Activated T-cell treated with anti-CD3 and anti-CD28 coated beads for 4 hours (primary cell): Measurements from ENCODE around the gene ZIC5.

Source experiments
- DNase-seq: peaks from one replicate; pipeline ENCODE4 v3.0.0-alpha.2; 2020

ZIC5 gene

DNA sequence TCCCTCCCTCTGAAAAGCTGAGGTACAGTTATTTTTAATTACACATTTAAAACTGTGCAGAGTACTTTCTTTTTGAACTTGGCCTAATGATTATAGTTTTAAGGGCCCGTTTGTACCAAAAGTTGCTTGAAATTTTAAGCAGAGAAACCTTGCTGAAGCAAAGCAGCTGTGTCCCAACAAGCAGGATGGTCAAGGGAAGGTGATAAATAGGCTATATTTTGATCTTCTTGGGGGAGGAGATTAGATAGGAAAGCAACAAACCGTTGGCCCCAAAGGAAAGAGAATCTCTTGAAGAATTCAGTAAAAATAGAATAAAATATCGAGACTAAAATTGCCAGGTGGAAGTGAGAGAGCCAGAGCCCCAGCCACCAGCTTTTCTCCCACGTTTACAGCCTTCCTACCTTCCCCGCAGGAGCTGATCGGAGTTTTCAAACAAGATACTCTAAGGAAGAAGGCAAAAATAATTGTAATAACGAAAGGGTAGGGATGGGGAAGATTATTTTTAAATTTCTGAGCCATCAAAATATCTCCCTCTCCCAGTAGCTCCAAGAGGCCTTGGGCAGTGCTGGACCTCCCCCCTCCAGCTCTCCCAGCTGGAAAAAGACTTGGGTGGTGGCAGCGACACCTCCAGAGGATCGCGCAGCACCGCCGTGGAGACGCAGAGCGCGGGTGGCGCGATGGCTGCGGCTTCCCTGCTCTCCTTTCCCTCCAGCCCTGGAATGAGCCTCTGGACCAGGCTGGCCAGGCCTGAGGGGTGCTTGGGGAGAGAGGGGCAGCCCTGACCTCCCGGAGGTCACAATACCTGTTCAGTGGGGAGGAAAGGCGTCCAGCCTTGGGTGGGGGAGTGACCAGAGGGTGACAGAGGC, 15.8 kb upstream of the ZIC5 start:
- DNase-seq, result no peak

DNA sequence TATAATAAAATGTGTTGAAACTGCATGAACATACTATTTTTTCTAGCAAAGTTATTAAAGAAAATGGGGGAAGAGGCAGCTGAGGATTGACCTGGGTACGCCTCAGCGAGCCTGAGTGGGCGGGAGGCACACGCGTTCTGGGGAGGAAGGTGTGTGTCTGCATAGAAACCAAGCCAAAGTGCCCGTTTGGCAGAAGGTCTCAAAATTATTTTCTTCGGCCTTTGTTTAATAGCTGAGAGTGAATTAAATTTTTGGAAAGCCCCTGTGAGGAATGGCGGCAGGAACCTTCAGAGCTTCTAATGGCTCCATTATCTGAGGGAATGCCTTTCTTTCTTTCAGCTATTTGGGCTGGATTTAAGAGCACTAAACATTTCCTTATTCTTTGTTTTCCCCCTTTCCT, 15.2 kb upstream of the ZIC5 start:
- no peak for DNase-seq

DNA sequence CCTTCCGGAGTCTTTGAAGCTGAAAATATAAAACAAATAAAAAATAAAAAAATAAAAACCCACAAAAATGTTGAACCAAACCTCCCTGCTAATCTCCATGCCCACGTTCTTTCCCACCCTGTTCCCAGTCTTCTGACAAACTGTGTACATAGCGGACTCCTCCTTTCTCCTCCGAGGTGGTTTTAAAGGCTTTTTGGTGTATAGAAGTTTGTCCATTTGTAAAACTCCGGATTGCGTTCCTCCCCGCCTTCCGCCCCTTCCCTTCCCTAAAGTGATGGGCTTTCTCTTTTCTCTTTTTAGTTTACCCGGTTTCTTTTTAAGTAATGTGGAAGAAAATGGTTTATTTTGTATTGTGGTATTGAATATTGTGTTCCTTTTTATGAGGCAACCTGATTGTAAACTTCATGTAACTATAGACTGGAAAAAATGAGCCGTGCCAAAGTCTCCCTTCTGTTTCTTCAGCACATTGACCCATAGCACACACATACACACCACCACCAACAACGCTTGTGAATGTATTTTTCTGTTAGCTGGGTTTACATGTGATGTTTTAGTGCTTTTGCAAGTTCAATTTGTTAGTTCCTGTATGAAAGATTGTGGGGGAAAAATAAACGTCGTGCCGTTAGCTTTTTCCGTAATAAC, 14.4 kb upstream of the ZIC5 start:
- DNase-seq, result no peak

DNA sequence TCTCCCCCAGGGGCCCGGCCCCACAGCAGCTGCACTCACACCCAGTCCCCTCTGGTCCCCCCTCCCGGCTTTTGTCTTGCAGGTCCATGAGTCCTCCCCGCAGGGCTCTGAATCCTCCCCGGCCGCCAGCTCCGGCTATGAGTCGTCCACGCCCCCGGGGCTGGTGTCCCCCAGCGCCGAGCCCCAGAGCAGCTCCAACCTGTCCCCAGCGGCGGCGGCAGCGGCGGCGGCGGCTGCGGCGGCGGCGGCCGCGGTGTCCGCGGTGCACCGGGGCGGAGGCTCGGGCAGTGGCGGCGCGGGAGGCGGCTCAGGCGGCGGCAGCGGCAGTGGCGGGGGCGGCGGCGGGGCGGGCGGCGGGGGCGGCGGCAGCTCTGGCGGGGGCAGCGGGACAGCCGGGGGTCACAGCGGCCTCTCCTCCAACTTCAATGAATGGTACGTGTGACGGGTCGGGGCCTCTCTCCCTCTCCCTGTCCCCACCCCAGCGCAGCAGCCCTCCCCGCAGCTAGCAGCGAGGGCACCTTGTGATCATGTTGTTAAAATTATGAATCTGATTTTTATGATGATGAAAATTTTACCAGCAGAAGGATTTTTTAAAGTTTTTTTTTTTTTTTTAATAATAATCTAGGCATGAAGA, 13.8 kb upstream of the ZIC5 start:
- DNase-seq, result no peak

DNA sequence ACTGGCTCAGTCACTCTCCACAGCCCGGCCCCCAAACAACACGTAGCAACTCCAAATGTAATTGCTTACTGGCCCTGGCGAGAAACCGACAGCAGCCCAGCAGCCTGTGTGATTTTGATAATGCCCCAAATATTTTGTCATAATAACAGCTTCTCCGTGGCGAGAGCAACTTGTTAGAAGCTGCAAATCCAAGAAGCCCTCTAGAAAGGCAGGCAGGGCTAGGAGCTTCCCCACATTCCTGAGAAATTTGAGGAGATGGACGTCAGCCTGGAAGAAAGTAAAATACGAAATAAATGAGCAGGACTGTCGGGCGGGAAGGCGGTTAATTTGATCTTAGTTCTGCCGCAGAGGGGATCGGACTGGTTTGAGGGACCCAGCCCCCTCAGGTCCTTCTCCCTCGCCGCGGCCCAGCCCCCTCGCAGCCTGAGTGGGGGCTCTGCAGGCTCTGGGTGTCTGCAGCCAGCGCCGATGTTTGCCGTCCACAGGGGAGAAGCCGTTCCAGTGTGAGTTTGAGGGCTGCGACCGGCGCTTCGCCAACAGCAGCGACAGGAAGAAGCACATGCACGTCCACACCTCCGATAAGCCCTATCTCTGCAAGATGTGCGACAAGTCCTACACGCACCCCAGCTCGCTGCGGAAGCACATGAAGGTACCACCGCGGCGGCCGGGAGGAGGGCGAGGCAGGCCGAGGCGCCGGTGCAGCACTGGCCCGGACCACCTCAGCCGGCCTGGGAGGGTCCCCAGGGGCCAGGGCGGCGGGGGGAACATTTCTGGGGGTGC, 13.1 kb upstream of the ZIC5 start:
- DNase-seq, result no peak

DNA sequence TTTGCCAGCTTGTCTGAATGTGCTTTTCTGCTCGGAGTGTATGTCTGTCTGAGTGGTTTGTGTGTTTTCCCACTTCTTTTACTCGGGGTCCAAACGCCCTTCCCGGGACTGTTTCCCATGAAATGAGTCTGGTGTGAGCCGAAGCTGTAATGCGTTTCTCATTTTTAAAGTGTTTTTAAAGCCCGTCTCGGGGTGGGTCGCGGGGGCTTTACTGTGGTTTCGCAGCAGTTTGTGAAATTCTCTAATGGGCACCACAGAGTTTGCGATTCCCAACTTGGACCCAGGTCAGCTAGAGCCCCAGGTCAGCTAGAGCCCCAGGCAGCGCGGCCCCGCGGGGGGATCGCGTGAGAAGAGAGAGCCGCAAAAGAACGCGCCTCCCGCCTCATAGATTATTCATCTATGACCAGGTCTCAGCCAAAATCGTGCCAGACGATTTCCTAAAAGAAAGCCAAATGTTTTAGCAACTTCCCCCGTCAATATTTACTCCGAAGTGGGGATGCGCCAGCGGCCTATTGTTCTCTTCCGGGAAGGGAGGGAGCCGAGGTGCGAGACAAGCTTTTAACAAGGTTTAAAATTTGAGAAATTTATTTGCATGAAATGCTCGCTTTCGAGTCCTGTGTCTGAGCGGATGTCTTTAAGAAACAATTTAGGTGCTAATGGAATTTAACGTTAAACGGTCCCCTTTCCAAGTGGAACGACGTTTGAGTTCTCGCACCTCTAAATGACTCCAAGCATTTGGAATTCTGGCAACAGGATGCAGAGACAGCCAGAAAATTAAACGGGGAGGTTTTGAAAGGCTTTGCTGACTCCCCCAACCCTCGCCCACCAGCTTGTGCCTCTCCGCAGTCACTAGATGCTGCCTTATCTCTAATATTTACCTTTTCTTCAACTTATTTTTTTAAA, 12.2 kb upstream of the ZIC5 start:
- no peak for DNase-seq

DNA sequence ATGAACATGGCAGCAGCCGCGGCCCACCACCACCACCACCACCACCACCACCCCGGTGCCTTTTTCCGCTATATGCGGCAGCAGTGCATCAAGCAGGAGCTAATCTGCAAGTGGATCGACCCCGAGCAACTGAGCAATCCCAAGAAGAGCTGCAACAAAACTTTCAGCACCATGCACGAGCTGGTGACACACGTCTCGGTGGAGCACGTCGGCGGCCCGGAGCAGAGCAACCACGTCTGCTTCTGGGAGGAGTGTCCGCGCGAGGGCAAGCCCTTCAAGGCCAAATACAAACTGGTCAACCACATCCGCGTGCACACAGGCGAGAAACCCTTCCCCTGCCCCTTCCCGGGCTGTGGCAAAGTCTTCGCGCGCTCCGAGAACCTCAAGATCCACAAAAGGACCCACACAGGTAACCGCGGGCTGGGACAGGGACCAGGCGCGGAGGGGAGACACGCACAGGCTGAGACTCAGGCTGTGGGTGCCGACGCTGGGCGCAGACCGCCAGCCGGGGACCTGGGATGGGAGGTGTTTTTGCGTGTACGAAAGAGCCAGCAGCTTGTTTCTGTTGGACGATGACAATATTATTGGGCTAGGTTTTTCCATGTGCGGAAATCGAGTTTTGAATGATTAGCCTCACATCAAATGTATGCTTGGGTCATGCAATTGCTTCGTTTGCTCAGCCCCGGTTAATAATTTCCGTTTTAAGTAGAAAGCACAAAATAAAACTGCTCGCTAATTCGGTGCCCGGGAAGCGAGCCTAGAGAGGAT, 11.3 kb upstream of the ZIC5 start:
- no peak for DNase-seq

DNA sequence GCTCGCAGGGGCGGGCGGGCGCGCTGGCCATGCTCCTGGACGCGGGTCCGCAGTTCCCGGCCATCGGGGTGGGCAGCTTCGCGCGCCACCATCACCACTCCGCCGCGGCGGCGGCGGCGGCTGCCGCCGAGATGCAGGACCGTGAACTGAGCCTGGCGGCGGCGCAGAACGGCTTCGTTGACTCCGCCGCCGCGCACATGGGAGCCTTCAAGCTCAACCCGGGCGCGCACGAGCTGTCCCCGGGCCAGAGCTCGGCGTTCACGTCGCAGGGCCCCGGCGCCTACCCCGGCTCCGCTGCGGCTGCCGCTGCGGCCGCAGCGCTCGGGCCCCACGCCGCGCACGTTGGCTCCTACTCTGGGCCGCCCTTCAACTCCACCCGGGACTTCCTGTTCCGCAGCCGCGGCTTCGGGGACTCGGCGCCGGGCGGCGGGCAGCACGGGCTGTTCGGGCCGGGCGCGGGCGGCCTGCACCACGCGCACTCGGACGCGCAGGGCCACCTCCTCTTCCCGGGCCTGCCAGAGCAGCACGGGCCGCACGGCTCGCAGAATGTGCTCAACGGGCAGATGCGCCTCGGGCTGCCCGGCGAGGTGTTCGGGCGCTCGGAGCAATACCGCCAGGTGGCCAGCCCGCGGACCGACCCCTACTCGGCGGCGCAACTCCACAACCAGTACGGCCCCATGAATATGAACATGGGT, 10.6 kb upstream of the ZIC5 start:
- DNase-seq, result no peak

DNA sequence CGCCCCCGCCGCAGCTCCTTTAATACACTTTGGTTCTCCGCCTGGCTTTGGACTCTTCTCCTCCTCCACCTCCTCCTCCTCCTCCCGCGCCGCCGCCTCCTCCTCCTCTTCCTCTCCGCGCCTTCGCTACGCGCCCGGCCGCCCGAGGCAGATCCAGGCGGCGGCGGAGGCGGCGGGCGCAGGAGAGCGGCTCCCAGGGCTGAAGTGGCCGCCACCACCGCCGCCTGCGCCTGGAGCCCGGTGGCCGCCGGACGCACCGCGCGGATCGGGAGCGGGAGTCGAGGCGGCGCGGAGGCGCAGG, 10.1 kb upstream of the ZIC5 start, which contains the start of gene ZIC2:
ZIC2 (plus strand) TSS at position 50 of the 301 bp plus-strand sequence. CDS start 281 bp downstream, outside the sequence.
- DNase-seq, result no peak

DNA sequence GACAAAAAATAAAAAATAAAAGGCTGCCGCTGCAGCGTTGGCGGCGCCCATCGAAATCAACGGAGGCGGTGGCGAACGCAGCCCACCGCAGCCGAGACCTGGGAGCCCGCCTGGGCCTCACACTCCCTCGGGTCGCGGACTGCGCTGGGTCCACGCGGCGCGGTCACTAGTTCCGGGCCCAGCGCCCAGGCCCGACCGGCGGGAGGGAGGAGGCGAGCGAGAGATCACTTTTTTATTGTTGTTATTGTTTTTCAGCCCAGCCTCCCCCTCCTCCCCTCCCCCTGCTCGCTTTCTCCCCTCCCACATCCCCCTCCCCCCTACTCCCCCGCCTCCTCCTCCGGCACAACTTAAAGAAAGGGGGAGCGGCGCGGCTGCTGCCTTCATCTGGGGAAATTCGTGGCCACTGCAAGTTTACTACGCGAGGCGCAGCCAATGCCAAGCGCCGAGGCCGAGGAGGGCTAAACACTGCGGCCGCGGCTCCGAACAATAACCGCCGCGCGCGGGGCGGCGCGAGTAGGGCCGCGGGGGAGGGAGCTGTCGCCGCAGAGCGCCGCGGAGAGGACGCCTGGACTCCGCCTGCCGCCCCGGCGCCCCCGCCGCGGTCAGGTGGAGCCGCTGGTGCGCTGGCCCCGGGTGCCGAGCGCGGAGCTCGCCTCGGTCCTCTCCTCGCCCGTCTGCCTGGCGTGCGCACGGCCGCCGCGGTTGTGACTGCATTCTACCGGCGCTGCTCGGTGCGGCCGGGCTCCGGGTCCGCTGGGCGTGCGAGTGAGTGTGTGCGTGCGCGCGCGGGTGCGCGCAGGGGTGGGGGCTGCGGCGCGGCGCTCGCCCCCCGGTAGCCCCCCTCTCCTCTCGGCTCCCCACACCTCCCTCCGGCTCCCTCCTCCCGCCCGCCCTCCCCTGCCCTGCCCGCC, 9.5 kb upstream of the ZIC5 start:
- no peak for DNase-seq

DNA sequence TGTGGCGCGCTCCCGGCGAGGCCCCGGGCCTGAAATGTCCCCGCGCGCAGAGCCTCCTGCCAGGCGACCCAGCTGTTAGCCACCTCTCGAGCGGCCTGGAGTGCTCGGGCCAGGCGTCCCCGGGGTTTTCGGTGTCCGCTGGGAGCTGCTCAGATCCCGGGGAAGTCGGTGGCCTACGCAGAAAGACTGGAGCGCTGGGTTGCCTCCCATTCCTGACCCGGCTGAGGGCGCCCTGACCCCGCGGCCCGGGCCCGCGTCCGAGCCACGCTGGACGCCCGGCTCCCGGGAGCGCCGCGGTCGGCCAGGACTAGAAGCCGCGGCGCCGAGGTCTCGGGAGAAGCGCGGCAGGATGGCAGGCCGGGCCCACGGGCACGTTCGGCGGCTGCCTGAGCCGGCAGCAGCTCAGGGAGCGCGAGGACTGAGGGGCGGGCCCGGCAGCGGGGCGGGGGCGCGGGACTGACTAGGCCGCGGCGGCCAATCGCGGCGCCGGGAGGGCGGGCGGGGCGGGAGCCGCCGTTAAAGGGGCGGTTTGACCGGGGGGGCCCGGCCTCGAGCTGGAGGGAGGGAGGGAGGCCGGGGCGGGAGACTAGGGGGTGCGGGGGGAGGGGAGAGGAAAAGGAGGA, 8.7 kb upstream of the ZIC5 start:
- peak; percentile 50 for DNase-seq

DNA sequence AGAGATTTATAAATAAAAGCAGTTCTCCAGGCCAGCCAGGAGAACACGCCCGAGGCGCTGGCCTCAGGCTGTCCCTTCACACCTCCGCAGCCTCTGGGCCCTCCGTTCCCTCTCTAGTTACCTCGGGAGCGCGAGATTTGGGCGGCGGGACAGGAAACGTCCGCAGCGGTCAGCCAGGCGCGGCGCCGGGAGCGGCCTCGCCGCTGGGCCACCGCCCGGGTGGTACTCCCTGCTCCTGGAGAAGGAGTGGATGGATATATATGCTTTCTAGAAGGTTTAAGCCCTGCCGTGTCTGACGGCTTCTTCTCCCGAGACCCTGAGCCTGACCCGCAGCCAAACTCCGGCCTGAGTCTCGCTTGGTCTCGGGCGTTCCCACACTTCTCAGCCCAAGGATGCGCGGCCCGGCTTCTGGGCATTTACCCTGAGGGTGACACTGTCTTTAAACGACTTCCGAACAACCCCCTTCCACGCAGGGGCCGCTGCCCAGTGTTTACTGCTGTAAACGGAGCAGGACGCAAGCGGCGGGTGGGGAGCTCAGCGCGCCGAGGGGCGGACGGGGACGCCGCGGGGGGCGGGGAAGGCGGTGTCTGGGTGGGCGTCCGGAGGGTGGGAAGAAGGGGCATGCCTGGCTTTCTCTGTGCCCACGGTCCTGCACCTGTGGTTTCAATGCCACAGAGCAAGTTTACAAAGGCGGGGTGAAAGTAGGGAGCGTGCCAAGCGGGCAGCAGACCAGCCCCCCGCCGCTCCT, 8.1 kb upstream of the ZIC5 start:
- no peak for DNase-seq

DNA sequence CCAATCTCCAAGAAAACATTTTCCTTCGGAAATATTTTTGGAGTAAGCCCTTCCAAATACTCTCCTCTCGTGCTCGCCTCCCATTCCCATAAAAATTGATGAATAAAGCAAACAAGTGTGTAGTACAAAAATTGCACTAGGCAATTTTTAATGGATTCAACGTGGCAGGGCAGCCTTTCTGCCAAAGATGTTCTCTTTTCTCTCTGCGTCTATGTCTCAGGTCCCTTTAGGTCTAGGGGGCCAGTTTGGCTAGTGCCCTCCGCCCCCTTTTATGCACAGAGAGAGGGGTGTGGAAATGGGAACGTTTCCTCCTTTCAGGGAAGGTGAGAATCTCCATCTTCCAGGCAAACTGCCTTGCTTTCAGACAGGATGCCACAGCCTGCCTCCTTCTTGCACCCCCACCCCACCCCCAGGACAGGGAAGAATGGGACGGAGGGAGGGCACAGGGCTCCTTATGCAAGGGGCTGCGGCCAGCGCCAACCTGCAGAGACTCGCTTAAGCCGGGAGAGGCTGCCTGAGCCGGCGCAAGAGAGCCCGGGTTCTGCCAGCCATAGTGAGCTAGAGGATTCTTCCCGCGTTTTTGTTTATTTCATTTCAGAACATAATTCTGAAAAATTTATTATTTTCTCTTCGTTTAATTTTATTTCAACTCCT, 7.4 kb upstream of the ZIC5 start:
- DNase-seq, result no peak

DNA sequence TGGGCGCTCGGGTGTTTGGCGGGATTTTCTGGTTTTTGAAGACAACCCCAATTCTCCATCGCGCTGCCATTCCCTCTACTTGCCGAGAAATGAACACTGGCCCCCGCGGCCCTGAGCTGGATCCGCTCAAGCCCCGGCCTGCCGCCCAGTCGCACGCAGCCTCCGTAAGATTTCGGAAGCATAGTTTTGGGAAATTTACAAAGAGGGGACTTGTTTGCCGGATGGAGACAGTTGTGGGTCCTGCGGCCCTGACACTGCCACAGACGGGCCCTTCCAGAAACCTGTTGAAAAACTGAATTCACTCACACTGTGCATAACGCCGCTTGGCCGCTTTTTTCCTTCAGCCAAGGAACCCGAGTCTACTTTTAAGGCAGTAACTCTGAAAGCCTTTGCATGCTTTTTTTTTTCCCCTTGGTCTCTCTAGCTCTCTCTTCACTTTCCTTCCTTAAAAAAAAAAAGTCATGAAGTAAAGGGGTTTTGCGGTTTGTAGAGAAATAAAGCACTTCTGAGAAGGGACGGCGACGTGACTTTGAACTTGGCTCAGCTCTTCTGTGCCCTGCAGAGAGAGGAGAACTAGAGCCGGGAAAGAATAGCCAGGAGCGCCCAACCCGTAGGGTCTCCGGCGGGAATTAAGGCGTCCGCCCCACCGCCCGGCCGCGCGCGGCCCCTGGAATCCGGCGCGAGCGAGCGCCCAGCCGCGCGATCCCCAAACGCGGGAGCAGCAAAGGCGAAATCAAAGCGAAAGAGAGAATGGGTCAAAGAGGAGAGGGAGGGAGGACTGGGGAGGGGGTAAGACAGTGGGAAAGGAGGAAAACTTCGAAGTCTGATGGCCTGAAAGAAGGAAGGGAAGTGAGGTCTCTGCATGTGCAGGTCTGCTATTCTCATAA, 6.6 kb upstream of the ZIC5 start:
- DNase-seq, result no peak

DNA sequence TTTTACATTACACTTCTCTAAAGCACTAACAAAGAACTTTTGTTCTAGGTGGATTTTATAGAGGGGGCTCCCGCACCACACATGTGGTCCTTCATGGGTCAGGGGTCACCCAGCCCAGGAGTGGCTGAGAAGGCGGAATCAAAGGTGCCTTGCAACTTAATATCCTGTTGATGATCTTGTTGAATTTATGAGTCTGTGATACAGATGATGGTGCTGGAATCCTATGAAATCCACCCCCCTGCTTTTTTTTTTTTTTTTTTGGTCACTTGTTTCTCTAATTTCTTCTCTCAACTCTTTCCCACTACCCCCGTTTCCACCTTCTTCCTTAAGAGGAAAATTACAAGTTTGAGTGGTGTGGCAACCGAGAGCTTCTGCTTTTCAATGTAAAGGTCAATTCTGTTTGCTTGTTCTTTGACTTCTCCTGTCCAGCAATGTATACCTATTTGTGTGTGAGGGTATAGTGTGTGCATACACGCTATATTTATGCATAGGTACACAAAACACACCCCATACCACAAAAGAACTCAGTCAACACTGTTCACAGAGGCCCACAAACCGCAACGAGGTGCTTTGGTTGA, 5.9 kb upstream of the ZIC5 start:
- no peak for DNase-seq

DNA sequence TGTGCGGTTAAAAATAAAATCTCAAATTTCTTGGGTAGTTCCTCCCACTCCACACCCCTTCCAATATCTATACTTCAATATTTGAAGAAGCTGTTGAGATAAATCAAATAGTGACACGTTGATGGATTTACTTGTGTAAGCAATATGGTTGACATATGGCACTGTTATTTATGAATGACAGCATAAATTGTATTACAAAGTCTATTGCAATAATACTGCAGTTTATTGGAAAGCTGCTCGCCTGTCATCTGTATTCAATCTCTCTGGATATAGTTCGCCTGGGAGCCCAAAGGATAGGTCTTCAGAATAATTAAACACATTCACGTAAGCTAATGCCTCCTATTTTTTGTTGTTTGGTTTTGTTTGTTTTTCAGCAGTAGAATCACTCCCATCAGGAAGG, 5.0 kb upstream of the ZIC5 start:
- no peak for DNase-seq

DNA sequence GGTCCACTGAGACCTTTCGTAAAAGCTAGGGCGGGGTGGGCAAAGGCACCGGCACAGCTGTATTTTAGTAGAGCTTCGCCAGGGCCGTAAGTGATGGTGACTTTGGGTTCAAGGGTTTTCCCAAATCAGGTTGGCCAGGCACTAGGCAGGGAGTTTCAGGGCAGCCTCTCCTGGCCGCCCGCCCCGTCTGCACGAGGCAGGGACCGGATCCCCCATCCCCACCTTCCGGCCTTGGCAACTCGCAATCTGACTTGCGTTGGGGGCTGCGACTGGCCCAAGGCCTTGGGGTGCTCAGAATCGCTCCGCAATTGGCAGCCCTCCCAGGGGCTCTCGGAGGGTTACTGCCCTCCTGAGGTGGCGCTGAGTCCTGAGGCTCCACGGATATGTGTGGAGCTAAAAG, 4.1 kb upstream of the ZIC5 start:
- DNase-seq, result no peak
